ENCODE results near the gene ENOX1. TPM values are rescaled to one million over a fixed set of nuclear protein-coding genes. Genes with fewer than 3 reads are reported as not detected.
"Not testable (repeated sequence)": the region's sequence is repeated elsewhere in the genome, so short reads cannot be mapped to it uniquely, and the experiment has no call there.

The ENOX1 gene
- total RNA-seq: 45.2 TPM

- DNase-seq: peak; percentile 83
Measured at GRCh38 chr13:43786766-43787517, at the start of gene ENOX1. TSS of gene ENOX1 (minus strand) at chr13:43786972.

DNA sequence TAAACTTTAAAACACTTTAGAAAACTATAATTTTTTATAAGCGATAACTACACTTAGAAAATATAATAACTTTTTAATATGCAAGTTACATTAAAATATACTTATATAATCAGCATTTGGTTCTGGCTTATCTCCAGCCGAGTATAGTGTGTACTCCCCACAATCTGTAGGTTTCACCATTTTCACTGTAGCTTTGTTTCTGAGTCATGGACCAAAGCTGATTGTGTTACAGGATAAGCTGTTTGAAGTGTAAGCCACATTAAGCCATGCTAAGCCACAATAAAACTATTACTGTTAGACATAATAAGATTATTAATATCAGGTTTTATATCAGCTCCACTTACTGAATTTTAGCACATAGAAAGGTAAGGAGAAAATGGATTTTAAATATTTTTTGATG, 48.9 kb upstream of the ENOX1 start:
- no peak for DNase-seq

GRCh38 chr13:43831088-43831487, 44.3 kb upstream of the ENOX1 start:
- no peak for DNase-seq

DNA sequence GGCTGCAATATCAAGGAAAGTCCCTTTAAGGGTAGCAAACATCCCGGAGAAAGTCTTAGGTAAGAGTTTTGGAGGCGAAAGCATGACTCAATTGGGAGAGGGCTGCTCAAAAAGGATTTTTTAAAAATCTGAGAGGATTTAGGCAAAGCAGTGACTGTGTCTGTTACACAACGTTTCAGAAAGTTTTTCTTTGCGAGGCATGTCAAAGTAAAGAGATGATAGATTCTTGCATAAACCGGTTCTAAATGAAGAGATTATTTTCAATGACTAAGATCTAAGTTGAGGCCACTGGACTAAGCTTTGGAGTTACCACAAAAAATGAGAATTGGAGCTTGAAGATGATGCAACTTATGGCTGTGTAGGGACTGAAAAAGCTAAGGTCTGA, 43.7 kb upstream of the ENOX1 start:
- no peak for DNase-seq

- not testable (repeated sequence) for DNase-seq
Measured at GRCh38 chr13:43824656-43825055, 37.9 kb upstream of the ENOX1 start.

DNA sequence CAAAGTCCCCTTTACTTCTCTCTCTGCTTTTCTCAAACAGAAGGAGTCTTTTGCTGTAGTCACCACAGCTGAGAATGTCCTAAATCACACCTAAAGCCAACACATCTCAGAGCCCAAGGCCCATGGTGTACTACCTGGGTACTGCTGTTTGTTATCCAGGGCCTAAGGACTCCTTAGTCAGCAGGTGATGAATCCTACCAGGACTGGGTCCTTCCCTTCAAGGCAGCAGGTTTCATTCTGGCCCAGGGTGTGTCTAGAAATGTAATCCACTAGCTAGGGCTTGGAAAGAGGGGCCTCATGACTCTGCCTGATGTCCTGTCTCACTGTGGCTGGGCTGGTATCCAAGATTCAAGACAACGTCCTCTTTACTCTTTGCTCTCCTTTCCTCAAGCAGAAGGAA, 36.2 kb upstream of the ENOX1 start:
- no peak for DNase-seq

DNA sequence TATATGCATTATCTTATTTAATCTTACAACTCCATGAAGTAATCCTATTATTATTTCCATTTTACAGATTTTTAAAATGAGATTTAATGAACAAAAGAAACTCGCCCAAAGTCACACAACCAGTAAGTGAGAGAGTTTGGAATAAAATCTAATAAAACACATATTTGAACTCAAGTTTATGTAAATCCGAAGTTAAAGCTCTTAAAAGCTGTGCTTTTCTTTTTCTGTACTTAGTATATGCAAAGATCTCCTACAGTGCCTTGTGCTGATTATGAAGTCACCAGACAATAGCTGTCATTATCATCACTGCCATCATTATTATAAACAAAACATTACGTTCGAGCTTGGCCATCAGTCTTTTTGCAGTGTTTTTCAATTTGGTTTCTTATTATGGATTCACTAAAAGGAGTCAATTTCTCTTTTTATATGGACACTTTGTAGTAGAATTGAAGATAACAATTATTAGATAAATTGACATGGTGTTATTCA, 29.7 kb upstream of the ENOX1 start:
- no peak for DNase-seq

DNA sequence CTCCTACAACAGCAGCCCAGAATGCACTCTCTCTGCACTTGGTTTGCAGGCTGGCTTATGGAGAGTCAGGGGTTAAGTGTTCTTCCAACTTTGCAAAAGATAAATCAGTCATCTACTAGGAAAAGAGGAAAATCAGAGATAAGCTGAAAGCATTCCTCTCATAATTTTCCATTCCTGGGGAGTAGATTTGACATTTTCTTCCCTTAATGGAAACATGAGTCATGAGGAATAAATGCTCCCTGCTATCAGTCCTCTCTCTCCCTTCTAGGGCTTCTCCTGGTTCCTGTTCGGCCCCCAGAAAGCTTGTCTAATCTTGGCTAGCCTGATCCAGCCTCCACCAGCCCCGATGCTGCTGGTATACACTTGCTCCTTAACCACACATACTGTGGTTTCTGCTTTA, 28.4 kb upstream of the ENOX1 start:
- DNase-seq: no peak

GRCh38 chr13:43808676-43809075, 21.9 kb upstream of the ENOX1 start:
- DNase-seq: no peak

DNA sequence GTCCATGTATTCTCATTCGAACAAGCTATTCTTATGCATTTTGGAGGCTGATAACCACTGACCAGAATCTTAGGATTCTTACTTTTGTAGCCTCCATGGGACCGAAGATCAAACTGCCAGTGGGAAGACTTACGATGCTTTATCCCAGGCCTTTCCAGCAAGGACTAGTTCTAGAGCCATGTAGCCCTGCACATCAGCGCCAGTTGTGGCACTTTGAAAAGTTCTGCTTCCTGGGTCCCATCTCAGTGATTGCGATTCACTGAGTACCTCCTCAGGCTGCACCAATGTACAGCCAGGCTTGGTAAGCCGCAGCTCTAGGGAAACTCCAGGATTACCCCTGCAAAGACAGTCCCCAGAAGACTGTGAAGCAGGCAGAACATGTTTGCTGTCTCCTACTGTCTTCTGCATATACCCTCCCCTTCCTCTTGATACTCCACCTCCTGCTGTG, 18.9 kb upstream of the ENOX1 start:
- no peak for DNase-seq

GRCh38 chr13:43805071-43805468, 18.3 kb upstream of the ENOX1 start:
- DNase-seq: peak; percentile 64

DNA sequence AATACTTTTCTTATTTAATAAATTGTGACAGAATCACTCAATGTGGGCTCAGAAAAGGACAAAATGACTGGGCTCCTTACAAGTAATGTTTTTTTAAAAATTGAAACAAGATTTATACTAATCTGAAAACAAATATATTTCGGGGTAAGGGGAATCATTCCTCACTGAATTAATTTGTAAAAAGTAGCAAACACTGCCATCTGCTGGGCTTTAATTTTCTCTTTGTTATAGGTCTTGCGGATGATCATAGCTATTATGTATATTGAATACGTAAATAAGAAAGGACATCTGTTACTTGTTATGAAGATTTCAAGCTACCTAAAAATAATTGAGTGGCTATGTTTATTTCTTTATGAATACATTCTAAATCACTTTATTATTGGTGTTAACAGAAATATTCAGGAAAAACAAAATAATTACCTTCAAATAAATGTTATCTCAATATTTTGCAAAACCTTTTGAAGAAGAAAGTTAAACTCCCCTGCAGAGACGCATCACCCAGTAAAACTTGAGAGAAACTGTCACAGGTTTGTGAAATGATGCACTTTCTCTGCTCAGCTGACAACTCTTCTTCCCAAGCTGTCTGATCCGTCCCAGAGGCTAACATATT, 17.8 kb upstream of the ENOX1 start:
- DNase-seq: no peak

- DNase-seq: no peak
Measured at GRCh38 chr13:43802511-43802910, 15.7 kb upstream of the ENOX1 start.

DNA sequence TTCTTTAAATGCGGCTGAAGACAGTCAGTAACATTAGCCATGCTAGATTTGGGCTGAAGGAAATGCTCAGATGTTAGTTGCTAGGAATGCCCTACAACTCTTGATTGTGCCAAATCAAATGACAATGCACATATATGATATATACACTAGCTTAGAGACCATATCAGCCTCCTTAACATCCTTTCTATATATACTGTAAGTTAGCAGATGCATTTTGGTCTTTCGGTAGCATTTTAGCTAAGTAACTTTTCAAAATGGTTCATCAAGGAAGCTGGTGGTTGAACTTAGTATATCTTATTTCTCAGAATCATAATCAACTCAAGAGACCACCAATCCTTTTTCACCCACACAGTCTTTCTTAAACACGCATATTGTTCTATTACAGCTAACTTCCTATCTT, 14.1 kb upstream of the ENOX1 start:
- DNase-seq: no peak

DNA sequence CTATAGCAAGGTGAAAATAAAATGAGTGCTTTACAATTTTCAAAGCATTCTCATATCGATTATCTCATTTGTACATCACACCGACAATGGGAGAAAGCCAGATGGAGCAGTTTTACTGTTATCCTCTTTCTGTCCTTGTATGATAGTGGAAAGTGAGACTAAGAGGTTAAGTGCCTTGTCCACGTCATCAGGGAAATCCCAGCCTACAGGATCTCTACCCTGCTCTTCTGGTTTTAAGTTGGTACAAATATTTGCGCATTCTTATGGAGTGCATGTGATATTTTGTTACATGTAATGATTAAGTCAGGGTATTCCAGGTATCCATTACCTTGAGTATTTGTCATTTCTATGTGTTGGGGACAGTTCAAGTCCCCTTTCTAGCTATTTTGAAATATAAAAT, 12.4 kb upstream of the ENOX1 start:
- DNase-seq: no peak

DNA sequence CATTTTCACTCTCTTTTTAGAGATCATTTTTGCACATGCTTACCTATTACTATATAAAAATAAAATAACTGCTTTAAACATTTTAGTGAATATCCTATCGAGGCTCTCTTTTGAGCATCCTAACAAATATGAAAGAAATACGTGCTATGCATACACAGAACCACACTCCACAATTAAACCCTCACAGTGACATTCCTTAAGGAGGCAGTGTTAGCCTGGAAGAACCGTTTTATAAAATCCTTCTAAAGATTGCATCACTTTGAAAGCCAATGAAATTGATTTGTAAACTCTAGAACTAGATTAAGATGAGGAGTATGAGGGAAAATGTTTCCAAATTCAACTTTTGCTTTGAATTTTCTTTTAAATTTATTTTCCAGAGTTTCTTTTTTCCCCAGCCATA, 11.1 kb upstream of the ENOX1 start:
- no peak for DNase-seq

- DNase-seq: no peak
Measured at GRCh38 chr13:43797159-43797558, 10.4 kb upstream of the ENOX1 start.

- no peak for DNase-seq
Measured at GRCh38 chr13:43794416-43794815, 7.6 kb upstream of the ENOX1 start.

- no peak for DNase-seq
Measured at GRCh38 chr13:43792076-43792881, 5.5 kb upstream of the ENOX1 start.

DNA sequence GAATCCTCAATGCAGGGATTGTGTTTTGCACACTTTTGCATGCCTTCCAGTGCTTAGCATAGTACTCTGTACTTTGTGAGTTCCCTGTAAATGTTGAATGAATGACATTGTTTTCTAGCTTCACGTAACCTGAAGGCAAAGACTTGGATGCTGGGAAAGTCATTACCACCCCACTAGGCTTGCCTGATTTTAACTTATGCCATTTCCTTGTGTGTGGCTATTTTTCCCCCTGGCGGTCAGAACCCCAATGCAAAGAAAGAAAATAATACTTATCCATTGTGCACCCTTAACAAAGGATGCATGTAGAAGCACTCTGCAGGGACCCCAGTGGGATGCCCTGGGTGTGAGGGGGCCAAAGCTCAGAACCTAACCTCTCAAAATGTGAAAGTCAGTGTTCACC, 1.2 kb upstream of the ENOX1 start:
- DNase-seq: no peak

DNA sequence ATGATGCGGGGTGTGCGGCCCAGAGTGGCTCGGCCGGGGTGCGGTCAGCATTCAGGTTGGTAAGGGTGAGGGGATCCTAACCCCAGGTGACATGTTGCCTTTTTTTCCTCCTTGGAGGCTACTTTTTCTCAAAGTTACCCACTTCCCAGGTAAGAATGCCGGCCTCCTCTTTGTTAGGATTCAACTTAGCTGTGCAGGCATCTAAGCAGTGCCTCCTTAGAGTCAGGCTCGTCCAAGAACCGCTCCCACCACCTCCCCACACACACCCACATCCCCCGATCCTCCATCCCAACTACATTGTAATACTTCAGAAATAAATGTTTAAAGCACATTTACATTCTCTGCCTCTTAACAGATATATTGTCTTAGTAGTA, 733 bp upstream of the ENOX1 start:
- DNase-seq: no peak

DNA sequence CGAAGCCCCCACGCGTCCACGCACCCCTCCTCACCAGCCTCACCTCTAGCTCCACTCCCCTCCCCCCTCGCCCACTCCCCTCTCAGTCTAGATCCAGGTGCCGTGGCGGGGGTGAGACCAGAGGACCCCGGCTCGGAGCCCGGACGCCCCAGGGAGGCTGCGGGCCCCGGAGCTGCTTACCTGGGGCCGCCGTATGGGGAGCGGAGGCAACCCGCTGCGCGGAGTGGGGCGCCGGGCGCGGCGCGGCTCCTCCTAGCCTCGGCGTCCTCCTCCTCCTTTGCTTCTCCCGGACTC, 353 bp downstream of the ENOX1 start:
- DNase-seq: no peak

DNA sequence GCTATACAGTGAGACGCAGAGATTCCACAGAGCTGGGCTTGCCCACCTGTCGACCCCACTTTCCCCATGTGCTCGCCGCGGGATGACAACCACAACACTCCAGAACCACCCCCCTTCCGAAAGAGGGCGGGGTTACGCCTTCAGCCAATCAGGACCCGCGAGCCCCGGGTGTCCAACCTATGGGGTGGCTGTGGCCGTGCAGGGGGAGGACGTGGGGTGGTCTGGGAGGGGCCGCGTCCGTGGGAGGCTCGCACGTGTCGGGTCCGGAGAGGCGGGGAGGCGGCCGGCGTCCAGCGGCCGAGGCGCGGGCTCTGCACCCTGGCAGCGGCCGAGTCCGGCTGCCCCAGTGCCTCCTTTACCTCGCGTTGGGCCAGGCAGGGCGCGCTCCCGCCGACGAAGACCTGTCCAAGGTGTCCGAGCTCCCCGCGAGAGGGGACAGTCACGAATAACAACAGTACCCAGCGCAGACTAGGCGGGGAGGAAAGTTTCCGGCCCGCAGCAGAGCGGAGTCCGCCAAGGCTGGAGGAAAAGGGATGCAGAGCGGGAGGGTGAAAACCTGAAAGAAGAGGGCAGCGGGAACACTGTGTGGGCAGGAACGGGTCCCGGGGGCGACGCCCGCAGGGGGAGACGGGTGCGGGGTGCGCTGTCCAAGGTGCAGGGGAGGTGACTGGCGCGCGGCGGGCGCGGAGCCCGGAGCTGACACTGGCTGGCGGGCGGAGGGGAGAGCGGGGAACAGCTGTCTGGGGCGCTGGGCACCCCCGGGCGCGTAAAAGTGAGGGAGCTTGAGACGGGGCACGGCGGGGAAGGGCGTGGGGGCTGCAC, 911 bp downstream of the ENOX1 start:
- DNase-seq: peak; percentile 89

Measured in occipital lobe (tissue), 2 donors.